Raji (cell line): ENCODE results near the gene RUNX2.

Experiments
- POLR2A ChIP-seq: IDR thresholded peaks from 2 replicates; pipeline ENCODE4 v1.6.1; 2011; ENCODE audit warnings: low read depth, low read length, control low read depth; ENCODE audit not compliant: insufficient read depth

RUNX2 gene

GRCh38 chr6:45450831-45451230 is 122.7 kb downstream of the RUNX2 start:
- TF ChIP-seq POLR2A = no peak

- TF ChIP-seq POLR2A = no peak
These were observed 126.1 kb downstream of the RUNX2 start for GRCh38 chr6:45454008-45454911.

GRCh38 chr6:45455408-45455807 is 127.3 kb downstream of the RUNX2 start:
- no peak for TF ChIP-seq POLR2A

- no peak for TF ChIP-seq POLR2A
These were observed 129.0 kb downstream of the RUNX2 start for GRCh38 chr6:45457141-45457540.

GRCh38 chr6:45458672-45459071 is 130.5 kb downstream of the RUNX2 start:
- no peak for TF ChIP-seq POLR2A

GRCh38 chr6:45460166-45460565 is 132.0 kb downstream of the RUNX2 start:
- TF ChIP-seq POLR2A = no peak

GRCh38 chr6:45461486-45461885 is 133.4 kb downstream of the RUNX2 start:
- no peak for TF ChIP-seq POLR2A

GRCh38 chr6:45462190-45463134 is 134.3 kb downstream of the RUNX2 start:
- TF ChIP-seq POLR2A = no peak

- no peak for TF ChIP-seq POLR2A
These were observed 136.6 kb downstream of the RUNX2 start for GRCh38 chr6:45464685-45465084.

GRCh38 chr6:45466686-45467085 is 138.6 kb downstream of the RUNX2 start:
- no peak for TF ChIP-seq POLR2A

- TF ChIP-seq POLR2A = no peak
These were observed 139.7 kb downstream of the RUNX2 start for GRCh38 chr6:45467853-45468252.

GRCh38 chr6:45469663-45470062 is 141.5 kb downstream of the RUNX2 start:
- no peak for TF ChIP-seq POLR2A

- no peak for TF ChIP-seq POLR2A
These were observed 142.1 kb downstream of the RUNX2 start for GRCh38 chr6:45470131-45470738.

- no peak for TF ChIP-seq POLR2A
These were observed 144.3 kb downstream of the RUNX2 start for GRCh38 chr6:45472382-45472781.
